ENCODE results near the gene KCNJ6.

DNA sequence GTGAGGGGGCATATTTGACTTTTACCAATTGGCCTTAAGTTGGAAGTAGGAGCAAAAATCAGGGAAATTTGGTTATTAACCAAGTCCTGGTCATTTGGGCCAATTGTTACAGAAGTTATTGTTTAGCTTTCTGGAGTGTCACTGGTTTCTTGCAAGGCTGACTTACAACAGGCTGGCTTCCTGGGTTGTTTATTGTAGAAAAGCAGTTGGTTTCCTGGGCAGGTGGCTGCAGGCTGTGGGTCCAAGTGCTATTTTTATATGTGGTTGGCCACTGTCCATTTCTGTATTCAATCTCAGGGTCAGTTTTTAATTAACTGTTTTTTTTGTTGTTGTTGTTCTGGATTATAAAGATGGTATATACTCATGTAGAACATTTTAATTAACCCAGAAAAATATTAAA is 174.1 kb downstream of the KCNJ6 start:
- no peak for TF ChIP-seq POLR2A (IDR thresholded peaks at IDR 0.05; ENCODE audit: extremely low read depth, insufficient read length)
- TF ChIP-seq, protein P1, sequence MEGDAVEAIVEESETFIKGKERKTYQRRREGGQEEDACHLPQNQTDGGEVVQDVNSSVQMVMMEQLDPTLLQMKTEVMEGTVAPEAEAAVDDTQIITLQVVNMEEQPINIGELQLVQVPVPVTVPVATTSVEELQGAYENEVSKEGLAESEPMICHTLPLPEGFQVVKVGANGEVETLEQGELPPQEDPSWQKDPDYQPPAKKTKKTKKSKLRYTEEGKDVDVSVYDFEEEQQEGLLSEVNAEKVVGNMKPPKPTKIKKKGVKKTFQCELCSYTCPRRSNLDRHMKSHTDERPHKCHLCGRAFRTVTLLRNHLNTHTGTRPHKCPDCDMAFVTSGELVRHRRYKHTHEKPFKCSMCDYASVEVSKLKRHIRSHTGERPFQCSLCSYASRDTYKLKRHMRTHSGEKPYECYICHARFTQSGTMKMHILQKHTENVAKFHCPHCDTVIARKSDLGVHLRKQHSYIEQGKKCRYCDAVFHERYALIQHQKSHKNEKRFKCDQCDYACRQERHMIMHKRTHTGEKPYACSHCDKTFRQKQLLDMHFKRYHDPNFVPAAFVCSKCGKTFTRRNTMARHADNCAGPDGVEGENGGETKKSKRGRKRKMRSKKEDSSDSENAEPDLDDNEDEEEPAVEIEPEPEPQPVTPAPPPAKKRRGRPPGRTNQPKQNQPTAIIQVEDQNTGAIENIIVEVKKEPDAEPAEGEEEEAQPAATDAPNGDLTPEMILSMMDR (IDR thresholded peaks at IDR 0.05; ENCODE audit: low read depth, low read length) = no peak
